Stomach smooth muscle (tissue), 2 donors: Measurements from ENCODE around the gene PRSS53.

Source experiments
- H3K27ac ChIP-seq: one replicate; pipeline ENCODE4 v1.7.0; 2013; ENCODE audit warnings: mild to moderate bottlenecking, low read length, inconsistent platforms
- H3K27me3 ChIP-seq, 2 donors: one replicate each; pipeline ENCODE4 v1.7.0; 2013; ENCODE audit warnings: low read length in 2 of 2; ENCODE audit not compliant: insufficient read depth in 2 of 2, control insufficient read depth in 1 of 2
- H3K36me3 ChIP-seq, 2 donors: one replicate each; pipeline ENCODE4 v1.7.0; 2013; ENCODE audit warnings: low read length in 2 of 2; ENCODE audit not compliant: control insufficient read depth in 2 of 2, insufficient read depth in 2 of 2
- H3K4me1 ChIP-seq: one replicate; pipeline ENCODE4 v1.7.0; 2013; ENCODE audit warnings: low read length; ENCODE audit not compliant: control insufficient read depth, insufficient read depth
- H3K4me3 ChIP-seq, 2 donors: one replicate each; pipeline ENCODE4 v1.7.0; 2013; ENCODE audit warnings: low read length in 2 of 2
- H3K9ac ChIP-seq, 2 donors: one replicate each; pipeline ENCODE4 v1.7.0; 2013; ENCODE audit warnings: low read length in 2 of 2, mild to moderate bottlenecking in 1 of 2
- H3K9me3 ChIP-seq, 2 donors: one replicate each; pipeline ENCODE4 v1.7.0; 2013; ENCODE audit warnings: low read length in 2 of 2; ENCODE audit not compliant: control insufficient read depth in 2 of 2
- donor health status: healthy.
- donor health status: Pancreatic carcinoma.

Gene PRSS53

GRCh38 chr16:31074814-31075183 lies 13.9 kb downstream of the PRSS53 start:
- no peaks in the 10 kb centered on the region for H3K9me3 ChIP-seq
- H3K36me3 ChIP-seq, result peaks cover 26 to 33% of the 10 kb centered on the region in 2 donors
- H3K27me3 ChIP-seq, result no peaks in the 10 kb centered on the region
- H3K27ac ChIP-seq, result peak overlapping the region; percentile 89
- H3K4me3 ChIP-seq, result peak overlapping the region; percentile 98 to 100
- H3K4me1 ChIP-seq, result peaks cover 25% of the 10 kb centered on the region
- peak overlapping the region; percentile 93 for H3K9ac ChIP-seq

- H3K27me3 ChIP-seq, result no peaks in the 10 kb centered on the region
- H3K9me3 ChIP-seq, result no peaks in the 10 kb centered on the region
- peak within 1 kb of the TSS; percentile 89 for H3K27ac ChIP-seq
- H3K9ac ChIP-seq, result peak within 1 kb of the TSS; percentile 93
- H3K4me3 ChIP-seq, result peak within 1 kb of the TSS; percentile 98 to 100
- peaks cover 25% of the 10 kb centered on the region for H3K4me1 ChIP-seq
- H3K36me3 ChIP-seq, result peaks cover 25 to 27% of the 10 kb centered on the region in 2 donors
Observed at GRCh38 chr16:31073970-31074813, 14.6 kb downstream of the PRSS53 start, which contains the start of the genes ZNF646 and ZNF668. TSS of gene ZNF646 (plus strand) at chr16:31074422. CDS start at chr16:31076325, 1,903 bp downstream. TSS of gene ZNF668 (minus strand) at chr16:31074240. CDS start at chr16:31064459, 9,781 bp downstream.

- Histone ChIP-seq H3K9ac (peak overlapping the region; percentile 87 to 93), H3K27me3 (no peaks in the 10 kb centered on the region), H3K36me3 (peaks cover 17 to 20% of the 10 kb centered on the region in 2 donors), H3K27ac (peak overlapping the region; percentile 89), H3K4me1 (peaks cover 25% of the 10 kb centered on the region), H3K9me3 (no peaks in the 10 kb centered on the region), H3K4me3 (peak overlapping the region; percentile 98 to 100)
Observed at GRCh38 chr16:31073142-31073969, 15.4 kb downstream of the PRSS53 start.

- Histone ChIP-seq H3K27me3 (no peaks in the 10 kb centered on the region), H3K36me3 (peaks cover 14 to 15% of the 10 kb centered on the region in 2 donors), H3K4me3 (peak overlapping the region; percentile 98 to 100), H3K4me1 (peaks cover 25% of the 10 kb centered on the region), H3K9me3 (no peaks in the 10 kb centered on the region), H3K27ac (peak overlapping the region; percentile 89), H3K9ac (peak overlapping the region; percentile 87 to 93)
Observed at GRCh38 chr16:31072540-31073141, 16.1 kb downstream of the PRSS53 start.

GRCh38 chr16:31071861-31072260 lies 16.9 kb downstream of the PRSS53 start:
- Histone ChIP-seq H3K27ac (peak overlapping the region; percentile 89), H3K4me3 (peak overlapping the region; percentile 98 to 100), H3K27me3 (no peaks in the 10 kb centered on the region), H3K4me1 (peaks cover 25% of the 10 kb centered on the region), H3K36me3 (peaks cover 6 to 8% of the 10 kb centered on the region in 2 donors), H3K9ac (peak overlapping the region; percentile 87 to 93), H3K9me3 (no peaks in the 10 kb centered on the region)

- H3K27ac ChIP-seq, result no peak overlapping the region
- H3K9me3 ChIP-seq, result no peaks in the 10 kb centered on the region
- no peak overlapping the region for H3K4me3 ChIP-seq
- peaks cover 0 to 7% of the 10 kb centered on the region in 2 donors for H3K36me3 ChIP-seq
- H3K9ac ChIP-seq, result no peak overlapping the region
- peaks cover 13% of the 10 kb centered on the region for H3K4me1 ChIP-seq
- no peaks in the 10 kb centered on the region for H3K27me3 ChIP-seq
Observed at GRCh38 chr16:31067342-31067741, 21.4 kb downstream of the PRSS53 start.

- peaks cover 5 to 18% of the 10 kb centered on the region in 2 donors for H3K36me3 ChIP-seq
- peak overlapping the region in 1 of 2 donors; percentile 22 for H3K4me3 ChIP-seq
- no peaks in the 10 kb centered on the region for H3K9me3 ChIP-seq
- H3K27me3 ChIP-seq, result no peaks in the 10 kb centered on the region
- H3K27ac ChIP-seq, result peak overlapping the region; percentile 2
- peaks cover 8% of the 10 kb centered on the region for H3K4me1 ChIP-seq
- no peak overlapping the region for H3K9ac ChIP-seq
Observed at GRCh38 chr16:31064882-31065461, 23.8 kb downstream of the PRSS53 start.

GRCh38 chr16:31063843-31064611 lies 24.7 kb downstream of the PRSS53 start:
- Histone ChIP-seq H3K36me3 (peaks cover 5 to 18% of the 10 kb centered on the region in 2 donors), H3K4me1 (peaks cover 8% of the 10 kb centered on the region), H3K27ac (peak overlapping the region; percentile 2), H3K9ac (no peak overlapping the region), H3K4me3 (no peak overlapping the region), H3K9me3 (no peaks in the 10 kb centered on the region), H3K27me3 (no peaks in the 10 kb centered on the region)

GRCh38 chr16:31063495-31063842 lies 25.3 kb downstream of the PRSS53 start:
- Histone ChIP-seq H3K9ac (no peak overlapping the region), H3K4me3 (no peak overlapping the region), H3K36me3 (peaks cover 5 to 18% of the 10 kb centered on the region in 2 donors), H3K9me3 (no peaks in the 10 kb centered on the region), H3K27ac (no peak overlapping the region), H3K27me3 (no peaks in the 10 kb centered on the region), H3K4me1 (peaks cover 8% of the 10 kb centered on the region)
